BJ (cell line): ENCODE results near the gene LTA. TPM values are rescaled to one million over a fixed set of nuclear protein-coding genes. Genes with fewer than 3 reads are reported as not detected.
A peak's percentile ranks its signal among the peaks of the same experiment; 100 is the strongest.

Source experiments
- CTCF ChIA-PET: fragments of 350-600 bp; formaldehyde crosslinking; extraction: SDS; loops from one replicate; lab custom pipeline; 2021; ENCODE audit warnings: antibody characterized with exemption, inconsistent platforms; lab: Yijun Ruan, JAX
- POLR2A ChIA-PET: fragments of 300-600 bp; sonication (Branson Sonifier 250); formaldehyde crosslinking; extraction: SDS; loops from one replicate; lab custom pipeline; 2021; ENCODE audit warnings: antibody characterized with exemption; lab: Charles Lee
- DNase-seq: peaks from one replicate; pipeline ENCODE4 v3.0.0-alpha.2; 2011; ENCODE audit warnings: low read depth
- H3K27me3 ChIP-seq: 2 replicates; pipeline ENCODE4 v1.6.0; 2011; ENCODE audit warnings: low read length; ENCODE audit not compliant: control insufficient read depth, insufficient read depth
- H3K36me3 ChIP-seq: 2 replicates; pipeline ENCODE4 v1.5.1; 2011; ENCODE audit warnings: low read length; ENCODE audit not compliant: control insufficient read depth, insufficient read depth
- H3K4me3 ChIP-seq: 2 replicates; pipeline ENCODE4 v1.5.1; 2011; ENCODE audit warnings: low read depth, mild to moderate bottlenecking, control low read depth, low read length
- CTCF ChIP-seq: IDR thresholded peaks from 2 replicates; pipeline ENCODE4 v1.5.1; 2011; ENCODE audit warnings: low read depth, mild to moderate bottlenecking, control low read depth, inconsistent platforms, low read length, moderate library complexity; ENCODE audit not compliant: insufficient read depth
- polyA plus RNA-seq: library from polyadenylated mRNA; depleted of rRNA; stranded (reverse); fragments of >200 nt; gene quantifications from 2 replicates; pipeline ENCODE4 v1.2.3, GENCODE V29; 2011

The LTA gene
- polyA plus RNA-seq, 1 experiment = not detected

- no peaks in the 10 kb centered on the region for H3K27me3 ChIP-seq
- POLR2A ChIA-PET = no interaction called here
- no peaks in the 10 kb centered on the region for H3K36me3 ChIP-seq
- peak overlapping the region; percentile 75 for H3K4me3 ChIP-seq
- CTCF ChIA-PET = interaction anchor here (0.5 to 15.5 kb wide), 17 partner anchors 8 to 189 kb away, joined by 3 to 182 read pairs (median 5); partner anchors contain the start of genes ATP6V1G2, DDX39B, LTA and NCR3
- TF ChIP-seq CTCF = no peak
- no peak for DNase-seq
These were observed 9.5 kb downstream of the LTA start for GRCh38 chr6:31581434-31582229.

- POLR2A ChIA-PET = no interaction called here
- no peaks in the 10 kb centered on the region for H3K36me3 ChIP-seq
- peak within 1 kb of the TSS; percentile 75 for H3K4me3 ChIP-seq
- DNase-seq = no peak
- H3K27me3 ChIP-seq = no peaks in the 10 kb centered on the region
- TF ChIP-seq CTCF = no peak
- CTCF ChIA-PET = interaction anchor here (0.8 to 15.5 kb wide), 11 partner anchors 7 to 88 kb away, joined by 3 to 182 read pairs (median 8); partner anchors contain the start of genes ATP6V1G2, LTA, NCR3 and NFKBIL1
These were observed 10.1 kb downstream of the LTA start, which contains the start of gene LTB for GRCh38 chr6:31582230-31582643. Gene LTB, minus strand, starts transcription at chr6:31582424. Its CDS starts 7 bp downstream, at chr6:31582417.

GRCh38 chr6:31585491-31585890 is 13.4 kb downstream of the LTA start:
- CTCF ChIA-PET = interaction anchor here (0.9 to 15.5 kb wide), 5 partner anchors 9 to 37 kb away, joined by 3 to 182 read pairs (median 5); partner anchors contain the start of genes ATP6V1G2, NCR3 and NFKBIL1
- Histone ChIP-seq H3K27me3 (no peaks in the 10 kb centered on the region), H3K4me3 (no peak overlapping the region), H3K36me3 (no peaks in the 10 kb centered on the region)
- peak; percentile 26; the same call in 1 of the 2 replicates for TF ChIP-seq CTCF
- DNase-seq = no peak
- POLR2A ChIA-PET = no interaction called here

- no peak for DNase-seq
- no peaks in the 10 kb centered on the region for H3K36me3 ChIP-seq
- CTCF ChIA-PET = interaction anchor here (0.9 to 15.5 kb wide), 5 partner anchors 9 to 38 kb away, joined by 3 to 182 read pairs (median 5); partner anchors contain the start of genes ATP6V1G2, NCR3 and NFKBIL1
- POLR2A ChIA-PET = no interaction called here
- no peak within 1 kb of the TSS for H3K4me3 ChIP-seq
- H3K27me3 ChIP-seq = no peaks in the 10 kb centered on the region
- TF ChIP-seq CTCF = no peak
These were observed 13.9 kb downstream of the LTA start, which contains the start of gene LST1 for GRCh38 chr6:31586008-31586407. Gene LST1, plus strand, starts transcription at chr6:31586277. Its CDS starts 1,023 bp downstream, at chr6:31587300.
